Ishikawa (cell line): ENCODE results near the gene KCNN3.

Experiments used
- CEBPB ChIP-seq: IDR thresholded peaks from 2 replicates; pipeline ENCODE4 v1.6.1; 2012
- CREB1 ChIP-seq: IDR thresholded peaks from 2 replicates; pipeline ENCODE4 v1.6.1; 2012; ENCODE audit warnings: low read depth
- EGR1 ChIP-seq: IDR thresholded peaks from 2 replicates; pipeline ENCODE4 v1.6.1; 2012
- EP300 ChIP-seq: IDR thresholded peaks from 2 replicates; pipeline ENCODE4 v1.6.1; 2012; ENCODE audit warnings: borderline replicate concordance
- FOXM1 ChIP-seq: IDR thresholded peaks from 2 replicates; pipeline ENCODE4 v1.6.1; 2012; ENCODE audit warnings: low read depth, borderline replicate concordance
- NFIC ChIP-seq: IDR thresholded peaks from 2 replicates; pipeline ENCODE4 v1.6.1; 2012
- RAD21 ChIP-seq: IDR thresholded peaks from 2 replicates; pipeline ENCODE4 v1.6.1; 2012; ENCODE audit warnings: low read depth
- TAF1 ChIP-seq: IDR thresholded peaks from 2 replicates; pipeline ENCODE4 v1.6.1; 2012; ENCODE audit warnings: low read depth, mild to moderate bottlenecking
- TCF12 ChIP-seq: IDR thresholded peaks from 2 replicates; pipeline ENCODE4 v1.6.1; 2012; ENCODE audit warnings: low read depth
- TEAD4 ChIP-seq: IDR thresholded peaks from 2 replicates; pipeline ENCODE4 v1.6.1; 2012
- YY1 ChIP-seq: IDR thresholded peaks from 2 replicates; pipeline ENCODE4 v1.6.1; 2012; ENCODE audit warnings: low read depth
- ZBTB7A ChIP-seq: IDR thresholded peaks from 2 replicates; pipeline ENCODE4 v1.6.1; 2012; ENCODE audit warnings: low read depth
- TF ChIP-seq, protein P1 (sequence below): IDR thresholded peaks from 2 replicates; pipeline ENCODE4 v1.6.1; 2012
- TF ChIP-seq, protein P2 (sequence below): IDR thresholded peaks from 2 replicates; pipeline ENCODE4 v1.6.1; 2012; ENCODE audit warnings: low read depth, mild to moderate bottlenecking
- TF ChIP-seq, protein P3 (sequence below): IDR thresholded peaks from 2 replicates; pipeline ENCODE4 v1.6.1; 2012

The KCNN3 gene

DNA sequence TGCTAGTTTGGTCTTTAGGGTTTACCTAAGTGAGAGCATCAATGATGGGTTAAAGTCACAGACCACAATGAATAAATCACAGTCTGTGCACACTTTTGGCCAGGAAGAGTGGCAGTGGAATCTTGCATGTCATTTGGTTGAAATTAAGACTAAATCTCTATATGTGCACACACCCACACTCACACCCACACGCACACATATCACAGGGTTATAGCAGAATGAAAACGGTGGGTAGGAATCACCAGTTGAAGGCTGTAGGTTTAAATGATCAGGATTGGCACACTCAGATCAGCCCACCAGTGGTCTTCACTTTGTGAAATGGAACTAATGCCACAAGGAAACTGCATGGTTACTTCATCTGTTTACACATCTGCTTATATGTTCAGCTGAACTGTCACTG, 164.5 kb downstream of the KCNN3 start:
- TF ChIP-seq CREB1 (no peak), FOXM1 (no peak), TEAD4 (no peak), EGR1 (no peak), CEBPB (no peak), TCF12 (no peak), NFIC (no peak), EP300 (no peak), ZBTB7A (no peak)
- TF ChIP-seq, protein P1, sequence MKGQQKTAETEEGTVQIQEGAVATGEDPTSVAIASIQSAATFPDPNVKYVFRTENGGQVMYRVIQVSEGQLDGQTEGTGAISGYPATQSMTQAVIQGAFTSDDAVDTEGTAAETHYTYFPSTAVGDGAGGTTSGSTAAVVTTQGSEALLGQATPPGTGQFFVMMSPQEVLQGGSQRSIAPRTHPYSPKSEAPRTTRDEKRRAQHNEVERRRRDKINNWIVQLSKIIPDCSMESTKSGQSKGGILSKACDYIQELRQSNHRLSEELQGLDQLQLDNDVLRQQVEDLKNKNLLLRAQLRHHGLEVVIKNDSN = no peak
- TF ChIP-seq, protein P2, sequence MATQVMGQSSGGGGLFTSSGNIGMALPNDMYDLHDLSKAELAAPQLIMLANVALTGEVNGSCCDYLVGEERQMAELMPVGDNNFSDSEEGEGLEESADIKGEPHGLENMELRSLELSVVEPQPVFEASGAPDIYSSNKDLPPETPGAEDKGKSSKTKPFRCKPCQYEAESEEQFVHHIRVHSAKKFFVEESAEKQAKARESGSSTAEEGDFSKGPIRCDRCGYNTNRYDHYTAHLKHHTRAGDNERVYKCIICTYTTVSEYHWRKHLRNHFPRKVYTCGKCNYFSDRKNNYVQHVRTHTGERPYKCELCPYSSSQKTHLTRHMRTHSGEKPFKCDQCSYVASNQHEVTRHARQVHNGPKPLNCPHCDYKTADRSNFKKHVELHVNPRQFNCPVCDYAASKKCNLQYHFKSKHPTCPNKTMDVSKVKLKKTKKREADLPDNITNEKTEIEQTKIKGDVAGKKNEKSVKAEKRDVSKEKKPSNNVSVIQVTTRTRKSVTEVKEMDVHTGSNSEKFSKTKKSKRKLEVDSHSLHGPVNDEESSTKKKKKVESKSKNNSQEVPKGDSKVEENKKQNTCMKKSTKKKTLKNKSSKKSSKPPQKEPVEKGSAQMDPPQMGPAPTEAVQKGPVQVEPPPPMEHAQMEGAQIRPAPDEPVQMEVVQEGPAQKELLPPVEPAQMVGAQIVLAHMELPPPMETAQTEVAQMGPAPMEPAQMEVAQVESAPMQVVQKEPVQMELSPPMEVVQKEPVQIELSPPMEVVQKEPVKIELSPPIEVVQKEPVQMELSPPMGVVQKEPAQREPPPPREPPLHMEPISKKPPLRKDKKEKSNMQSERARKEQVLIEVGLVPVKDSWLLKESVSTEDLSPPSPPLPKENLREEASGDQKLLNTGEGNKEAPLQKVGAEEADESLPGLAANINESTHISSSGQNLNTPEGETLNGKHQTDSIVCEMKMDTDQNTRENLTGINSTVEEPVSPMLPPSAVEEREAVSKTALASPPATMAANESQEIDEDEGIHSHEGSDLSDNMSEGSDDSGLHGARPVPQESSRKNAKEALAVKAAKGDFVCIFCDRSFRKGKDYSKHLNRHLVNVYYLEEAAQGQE = no peak
- TF ChIP-seq, protein P3, sequence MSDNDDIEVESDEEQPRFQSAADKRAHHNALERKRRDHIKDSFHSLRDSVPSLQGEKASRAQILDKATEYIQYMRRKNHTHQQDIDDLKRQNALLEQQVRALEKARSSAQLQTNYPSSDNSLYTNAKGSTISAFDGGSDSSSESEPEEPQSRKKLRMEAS = no peak

DNA sequence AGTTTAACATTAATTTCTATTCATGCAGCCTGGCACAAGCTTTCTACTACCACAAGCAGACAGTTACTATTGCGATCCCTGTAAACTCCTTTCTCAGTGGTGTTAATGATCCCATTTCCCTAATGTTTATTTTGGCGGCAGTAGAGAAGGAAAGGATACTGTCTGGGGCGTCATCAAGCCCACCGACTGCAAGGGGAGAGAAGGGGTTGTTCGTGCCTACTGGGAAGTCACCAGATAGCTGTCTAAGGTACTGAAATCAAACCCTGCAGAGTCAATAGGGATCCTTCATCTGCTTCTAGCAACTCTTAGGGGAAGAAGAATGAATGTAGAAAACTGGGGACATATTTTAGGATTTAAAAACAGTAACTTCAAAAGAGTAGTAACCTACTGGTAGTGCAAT, 166.9 kb downstream of the KCNN3 start:
- no peak for TF ChIP-seq TCF12
- TF ChIP-seq, protein P2 = peak; percentile 81

DNA sequence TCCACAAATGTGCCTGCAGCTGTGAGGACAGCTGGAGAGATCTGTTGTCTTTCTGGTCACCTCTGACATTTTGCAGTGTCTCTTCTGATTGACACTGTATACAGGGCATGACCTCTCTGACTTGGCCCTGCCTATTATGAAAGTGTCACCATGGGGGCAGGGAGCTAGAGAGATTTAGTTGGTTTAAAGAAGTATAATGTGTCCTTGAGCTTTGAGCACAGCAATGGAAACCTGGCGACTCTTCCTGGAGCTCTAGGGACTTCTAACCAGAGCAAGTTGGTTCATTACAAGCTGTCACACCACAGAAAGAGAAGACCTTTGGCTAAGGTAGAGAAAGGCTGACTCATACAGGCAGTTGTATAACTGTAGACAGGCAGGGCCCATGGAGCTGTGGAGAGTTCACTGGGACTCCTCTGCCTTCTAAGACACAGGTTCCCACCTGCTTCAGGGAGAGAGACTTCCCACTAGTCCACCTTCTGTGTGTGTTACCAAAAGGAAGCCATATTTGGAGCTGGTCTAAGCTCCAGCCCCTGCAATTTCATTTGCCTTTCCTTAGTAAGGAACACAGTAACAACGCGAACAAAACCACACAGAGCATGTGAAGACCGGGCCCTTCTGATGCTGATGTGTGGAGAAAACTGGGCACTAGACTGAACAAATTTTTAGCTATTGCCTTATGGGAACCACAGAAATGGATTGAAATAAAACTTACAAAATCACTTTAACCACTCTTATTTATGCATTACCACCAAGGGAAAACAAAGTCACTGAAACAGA, 171.6 kb downstream of the KCNN3 start:
- no peak for TF ChIP-seq ZBTB7A
- no peak for TF ChIP-seq EGR1
- no peak for TF ChIP-seq TAF1
- TF ChIP-seq, protein P1 = no peak
- no peak for TF ChIP-seq CEBPB
- TF ChIP-seq TCF12 = no peak
- TF ChIP-seq RAD21 = no peak
- no peak for TF ChIP-seq EP300
- no peak for TF ChIP-seq NFIC
- TF ChIP-seq, protein P3 = no peak

DNA sequence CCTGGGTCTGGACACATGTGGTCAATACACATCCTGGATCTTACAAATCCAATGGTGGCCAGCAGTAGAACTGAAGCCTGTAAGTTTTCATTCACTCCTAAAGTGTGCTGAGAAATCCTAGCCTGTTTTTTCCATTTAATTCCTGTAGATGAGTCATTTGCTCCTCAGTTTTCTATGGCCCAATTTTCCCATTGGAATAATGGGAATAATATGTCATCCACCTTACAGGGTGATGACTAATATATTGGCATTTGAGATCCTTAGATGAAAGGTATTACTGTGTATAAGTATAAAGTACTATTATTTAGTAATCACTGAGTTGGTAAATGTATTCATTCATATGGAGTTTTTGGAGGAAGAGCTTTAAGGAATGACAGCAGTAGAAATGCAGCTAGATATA, 172.4 kb downstream of the KCNN3 start:
- TF ChIP-seq FOXM1 (no peak), TCF12 (no peak), CEBPB (no peak), YY1 (no peak), TAF1 (no peak), NFIC (no peak), EGR1 (no peak), CREB1 (no peak), TEAD4 (no peak), ZBTB7A (no peak), RAD21 (no peak), EP300 (no peak)
- TF ChIP-seq, protein P1 = no peak
- TF ChIP-seq, protein P2 = no peak
- TF ChIP-seq, protein P3 = no peak
